MCF 10A (cell line): ENCODE results near the gene ADAMTS10. TPM values are rescaled to one million over a fixed set of nuclear protein-coding genes. Genes with fewer than 3 reads are reported as not detected.
"Not testable (repeated sequence)": the region's sequence is repeated elsewhere in the genome, so short reads cannot be mapped to it uniquely, and the experiment has no call there.

ENCODE experiments used
- BruUV-seq: library from RNA; stranded (reverse); fragments of 400-500 nt; replicated peaks from 2 replicates; lab custom pipeline; 2021; lab: Mats Ljungman, UMichigan
- CTCF ChIA-PET: fragments of 300-600 bp; sonication (Branson Sonifier 250); formaldehyde crosslinking; extraction: SDS; loops from one replicate; lab custom pipeline; 2021; ENCODE audit warnings: antibody characterized with exemption, inconsistent platforms; lab: Yijun Ruan, JAX
- POLR2A ChIA-PET: fragments of 300-600, 350-650 bp; sonication (Branson Sonifier 250); formaldehyde crosslinking; extraction: SDS; loops from one replicate; lab custom pipeline; 2020; ENCODE audit warnings: antibody characterized with exemption, inconsistent platforms; lab: Yijun Ruan, JAX
- DNase-seq: peaks from one replicate; pipeline ENCODE4 v3.0.0-alpha.2; 2018; ENCODE audit not compliant: unreplicated experiment
- H3K27ac Mint-ChIP-seq: one replicate; pipeline ENCODE4 v1.8.0; 2022; ENCODE audit warnings: mild to moderate bottlenecking, low read depth, mixed read lengths; ENCODE audit not compliant: unreplicated experiment
- H3K27me3 Mint-ChIP-seq: one replicate; pipeline ENCODE4 v1.8.0; 2022; ENCODE audit warnings: mixed read lengths; ENCODE audit not compliant: insufficient read depth, unreplicated experiment
- H3K36me3 Mint-ChIP-seq: one replicate; pipeline ENCODE4 v1.8.0; 2022; ENCODE audit warnings: mild to moderate bottlenecking, moderate library complexity, mixed read lengths; ENCODE audit not compliant: insufficient read depth, unreplicated experiment
- H3K4me1 Mint-ChIP-seq: one replicate; pipeline ENCODE4 v1.8.0; 2022; ENCODE audit warnings: mixed read lengths; ENCODE audit not compliant: insufficient read depth, unreplicated experiment
- H3K4me3 Mint-ChIP-seq: one replicate; pipeline ENCODE4 v1.8.0; 2022; ENCODE audit warnings: mild to moderate bottlenecking, moderate library complexity, mixed read lengths; ENCODE audit not compliant: unreplicated experiment
- H3K9me3 Mint-ChIP-seq: one replicate; pipeline ENCODE4 v1.8.0; 2022; ENCODE audit warnings: mixed read lengths; ENCODE audit not compliant: unreplicated experiment
- intact Hi-C: fragments of 100-400 bp; cut with micrococcal nuclease; formaldehyde crosslinking; loops from 2 replicates; pipeline ENCODE4 v1.14.1; 2022
- total RNA-seq: library from RNA; stranded (reverse); gene quantifications from 2 replicates; pipeline ENCODE4 v1.2.3, GENCODE V29; 2022
- TF ChIP-seq, protein P1 (sequence below): fragments of 200-600 bp; IDR thresholded peaks from one replicate; pipeline ENCODE4 v1.8.0; 2022; ENCODE audit warnings: antibody characterized with exemption, mild to moderate bottlenecking; ENCODE audit not compliant: unreplicated experiment

ADAMTS10 gene
- total RNA-seq, 1 experiment from 2014 or later: not detected

DNA sequence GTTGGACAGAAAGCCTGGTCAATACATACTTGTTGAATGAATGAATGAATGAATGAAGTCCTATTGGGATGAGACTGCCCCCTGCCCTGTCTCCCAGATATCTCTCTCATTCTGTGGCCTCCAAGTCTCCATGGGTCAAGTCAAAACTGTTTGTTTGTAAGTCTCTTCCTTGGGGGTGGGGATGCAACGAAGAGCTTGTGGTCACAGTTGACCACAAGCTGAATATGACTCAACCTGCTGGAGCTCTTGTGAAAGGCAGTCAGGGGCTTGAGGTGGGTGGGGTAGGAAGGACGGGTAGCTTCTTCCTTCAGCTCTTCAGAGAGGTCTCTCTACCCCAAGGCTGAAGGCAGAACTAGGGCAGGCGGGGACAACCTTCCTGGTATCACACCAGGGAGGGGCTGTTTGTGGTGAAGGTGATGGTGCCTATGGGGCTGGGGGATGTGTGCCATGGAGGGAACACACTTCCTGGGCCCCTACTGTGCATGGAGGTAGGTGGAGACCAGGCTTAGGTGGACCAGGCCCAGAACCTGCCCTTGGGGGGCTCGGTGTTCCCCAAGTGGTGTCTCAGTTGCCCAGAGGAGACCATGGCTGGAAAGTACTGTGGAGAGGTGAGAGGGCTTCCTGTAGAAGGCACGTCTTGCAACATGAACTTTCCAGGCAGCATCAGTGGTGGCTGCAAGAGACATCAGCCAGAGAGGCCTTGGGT lies 41.3 kb downstream of the ADAMTS10 start:
- H3K4me1 Mint-ChIP-seq: peaks cover 10% of the 10 kb centered on the region
- H3K27ac Mint-ChIP-seq: no peak overlapping the region

DNA sequence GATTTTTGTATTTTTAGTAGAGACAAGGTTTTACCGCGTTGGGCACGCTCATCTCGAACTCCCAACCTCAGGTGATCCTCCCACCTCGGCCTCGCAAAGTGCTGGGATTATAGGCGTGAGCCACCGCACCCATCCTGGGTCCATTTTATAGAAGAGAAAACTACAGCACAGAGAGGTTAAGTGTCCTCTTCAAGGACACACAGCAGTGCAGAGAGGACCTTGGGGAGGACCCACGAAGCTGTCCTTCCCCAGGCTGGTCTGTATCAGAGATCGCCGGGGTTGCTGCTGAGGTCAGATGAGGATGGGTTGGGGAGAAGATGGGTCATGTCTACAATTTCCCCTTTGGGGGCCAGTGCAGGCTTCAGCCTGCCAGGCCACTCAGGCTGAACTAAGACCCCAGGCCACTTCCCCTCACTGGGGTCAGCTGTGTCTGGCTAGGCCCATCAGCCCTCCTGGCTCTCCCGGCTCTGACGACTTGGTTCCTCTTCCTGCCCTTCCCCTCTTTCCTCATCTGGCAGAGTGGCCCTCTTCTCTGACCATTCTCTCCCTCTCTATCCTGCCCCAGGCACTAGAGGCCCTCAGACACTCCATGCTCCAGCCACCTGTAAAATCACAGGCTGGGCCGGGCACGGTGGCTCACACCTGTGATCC lies 42.9 kb downstream of the ADAMTS10 start:
- TF ChIP-seq, protein P1, sequence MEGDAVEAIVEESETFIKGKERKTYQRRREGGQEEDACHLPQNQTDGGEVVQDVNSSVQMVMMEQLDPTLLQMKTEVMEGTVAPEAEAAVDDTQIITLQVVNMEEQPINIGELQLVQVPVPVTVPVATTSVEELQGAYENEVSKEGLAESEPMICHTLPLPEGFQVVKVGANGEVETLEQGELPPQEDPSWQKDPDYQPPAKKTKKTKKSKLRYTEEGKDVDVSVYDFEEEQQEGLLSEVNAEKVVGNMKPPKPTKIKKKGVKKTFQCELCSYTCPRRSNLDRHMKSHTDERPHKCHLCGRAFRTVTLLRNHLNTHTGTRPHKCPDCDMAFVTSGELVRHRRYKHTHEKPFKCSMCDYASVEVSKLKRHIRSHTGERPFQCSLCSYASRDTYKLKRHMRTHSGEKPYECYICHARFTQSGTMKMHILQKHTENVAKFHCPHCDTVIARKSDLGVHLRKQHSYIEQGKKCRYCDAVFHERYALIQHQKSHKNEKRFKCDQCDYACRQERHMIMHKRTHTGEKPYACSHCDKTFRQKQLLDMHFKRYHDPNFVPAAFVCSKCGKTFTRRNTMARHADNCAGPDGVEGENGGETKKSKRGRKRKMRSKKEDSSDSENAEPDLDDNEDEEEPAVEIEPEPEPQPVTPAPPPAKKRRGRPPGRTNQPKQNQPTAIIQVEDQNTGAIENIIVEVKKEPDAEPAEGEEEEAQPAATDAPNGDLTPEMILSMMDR: no peak
- no peak for DNase-seq
- Mint-ChIP-seq H3K27me3 (no peaks in the 10 kb centered on the region), H3K4me1 (peaks cover 10% of the 10 kb centered on the region), H3K27ac (no peak overlapping the region), H3K4me3 (no peak overlapping the region), H3K9me3 (no peaks in the 10 kb centered on the region), H3K36me3 (no peaks in the 10 kb centered on the region)
- intact Hi-C loops: no loop called here
- CTCF ChIA-PET: interaction anchor here (7.8 kb wide), 1 partner anchor 12 kb away, joined by 89 read pairs; the partner anchor contains the start of gene MYO1F
- BruUV-seq: no TSS peak
- POLR2A ChIA-PET: interaction anchor here (1.1 kb wide), 1 partner anchor 9 kb away, joined by 3 read pairs; no protein-coding TSS in a partner anchor

More for the DNA sequence above, 41.3 kb downstream of the ADAMTS10 start:
- TF ChIP-seq, protein P1: no peak
- H3K36me3 Mint-ChIP-seq: no peaks in the 10 kb centered on the region
- CTCF ChIA-PET: interaction anchor here (0.9 to 7.8 kb wide), 2 partner anchors 11 to 216 kb away, joined by 4 to 89 read pairs; partner anchors contain the start of gene MYO1F
- no peak overlapping the region for H3K4me3 Mint-ChIP-seq
- no peaks in the 10 kb centered on the region for H3K9me3 Mint-ChIP-seq
- intact Hi-C loops: no loop called here
- BruUV-seq: no TSS peak
- peaks cover 10% of the 10 kb centered on the region for H3K27me3 Mint-ChIP-seq
- POLR2A ChIA-PET: no interaction called here
- DNase-seq: peak; percentile 90

DNA sequence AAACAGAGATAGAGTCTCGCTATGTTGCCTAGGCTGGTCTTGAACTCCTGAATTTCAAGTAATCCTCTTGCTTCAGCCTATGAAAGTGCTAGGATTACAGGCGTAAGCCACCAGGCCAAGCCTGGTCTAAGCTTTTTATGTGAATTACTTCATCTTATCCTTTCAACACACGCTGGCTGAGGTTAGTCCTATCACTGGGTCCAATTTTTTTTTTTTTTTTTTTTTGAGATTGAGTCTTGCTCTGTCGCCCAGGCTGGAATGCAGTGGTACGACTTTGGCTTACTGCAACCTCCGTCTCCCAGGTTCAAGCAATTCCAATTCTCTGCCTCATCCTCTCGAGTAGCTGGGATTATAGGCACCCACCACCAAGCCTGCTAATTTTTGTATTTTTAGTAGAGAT lies 43.7 kb downstream of the ADAMTS10 start:
- intact Hi-C loops: no loop called here
- TF ChIP-seq, protein P1: no peak

DNA sequence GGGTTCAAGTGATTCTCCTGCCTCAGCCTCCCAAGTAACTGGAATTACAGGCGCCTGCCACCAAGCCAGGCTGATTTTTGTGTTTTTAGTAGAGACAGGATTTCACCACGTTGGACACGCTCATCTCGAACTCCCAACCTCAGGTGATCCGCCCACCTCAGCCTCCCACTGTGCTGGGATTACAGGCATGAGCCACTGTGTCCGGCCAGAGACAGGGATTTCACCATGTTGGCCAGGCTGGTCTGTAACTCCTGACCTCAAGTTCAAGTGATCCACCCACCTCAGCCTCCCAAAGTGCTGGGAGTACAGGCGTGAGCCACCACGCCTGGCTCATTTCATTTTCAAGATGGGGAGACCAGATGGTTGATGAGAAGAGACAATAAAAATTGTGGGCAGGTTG lies 45.6 kb downstream of the ADAMTS10 start:
- BruUV-seq: not testable (repeated sequence)
- CTCF ChIA-PET: interaction anchor here (0.7 to 7.8 kb wide), 2 partner anchors 15 to 58 kb away, joined by 3 to 89 read pairs; partner anchors contain the start of gene MYO1F

More for the DNA sequence above, 43.7 kb downstream of the ADAMTS10 start:
- Mint-ChIP-seq H3K9me3 (no peaks in the 10 kb centered on the region), H3K27me3 (no peaks in the 10 kb centered on the region), H3K4me3 (no peak overlapping the region), H3K36me3 (no peaks in the 10 kb centered on the region), H3K4me1 (peaks cover 10% of the 10 kb centered on the region), H3K27ac (no peak overlapping the region)
- BruUV-seq: no TSS peak
- ChIA-PET POLR2A (interaction anchor here (1.1 kb wide), 1 partner anchor 9 kb away, joined by 3 read pairs; no protein-coding TSS in a partner anchor), CTCF (interaction anchor here (7.8 kb wide), 1 partner anchor 13 kb away, joined by 89 read pairs; the partner anchor contains the start of gene MYO1F)
- DNase-seq: no peak

More for the DNA sequence above, 45.6 kb downstream of the ADAMTS10 start:
- H3K4me3 Mint-ChIP-seq, H3K36me3 Mint-ChIP-seq, intact Hi-C loops, DNase-seq, H3K4me1 Mint-ChIP-seq, H3K9me3 Mint-ChIP-seq, H3K27me3 Mint-ChIP-seq, H3K27ac Mint-ChIP-seq: not testable (repeated sequence)
- POLR2A ChIA-PET: interaction anchor here (0.6 kb wide), 1 partner anchor 10 kb away, joined by 3 read pairs; no protein-coding TSS in a partner anchor
